ENCODE measurements around the gene OCIAD2. TPM values are rescaled to one million over a fixed set of nuclear protein-coding genes. Genes with fewer than 3 reads are reported as not detected.

OCIAD2 gene
- total and polyA plus RNA-seq, 10 donors = 13.5 to 58.4 (median 19.1) TPM

DNA sequence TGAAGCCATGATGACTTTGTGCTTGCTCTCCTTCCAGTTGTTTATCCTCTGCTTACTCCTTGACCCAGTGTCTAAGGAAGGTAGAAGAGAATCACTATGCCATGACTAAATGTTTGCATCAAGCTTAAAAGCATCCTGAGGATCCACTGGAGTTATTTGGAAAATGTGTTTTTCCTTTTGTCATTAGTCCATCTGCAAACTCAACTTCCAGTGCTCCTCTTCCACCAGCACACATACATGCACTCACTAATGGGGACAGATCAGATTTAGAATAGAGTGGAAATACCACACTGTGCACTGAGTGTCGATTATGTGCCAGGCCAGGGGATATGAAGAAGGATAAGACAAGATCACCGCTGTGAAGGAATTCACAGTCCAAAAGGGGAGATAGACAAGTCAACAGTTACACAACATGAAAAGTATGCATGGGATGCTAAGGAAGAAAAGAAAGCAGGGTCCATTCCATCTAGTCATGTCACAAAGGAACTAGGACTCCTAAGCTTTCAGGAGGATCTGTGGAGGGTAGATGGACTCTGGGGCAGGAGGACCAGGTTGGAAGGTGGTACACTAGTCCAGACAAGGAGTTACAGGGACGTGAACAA, 1.9 kb downstream of the OCIAD2 start:
- Histone ChIP-seq H3K9me3 (no peaks in the 10 kb centered on the region), H3K27ac (no peak overlapping the region), H3K4me3 (no peak overlapping the region), H3K27me3 (replicated peaks in 1 of 7) (no peaks in the 10 kb centered on the region), H3K36me3 (peaks cover 0 to 47% (median 13%) of the 10 kb centered on the region in 6 donors), H3K4me1 (peaks cover 0 to 32% (median 20%) of the 10 kb centered on the region in 6 donors)
- intact Hi-C loops (cut with DNase I; ENCODE audit: low total_unique reads) = no loop called here
- TF ChIP-seq POLR2A (IDR thresholded peaks at IDR 0.05) (no peak), POLR2AphosphoS5 (IDR thresholded peaks at IDR 0.05) (no peak)
- TF ChIP-seq, protein P1, sequence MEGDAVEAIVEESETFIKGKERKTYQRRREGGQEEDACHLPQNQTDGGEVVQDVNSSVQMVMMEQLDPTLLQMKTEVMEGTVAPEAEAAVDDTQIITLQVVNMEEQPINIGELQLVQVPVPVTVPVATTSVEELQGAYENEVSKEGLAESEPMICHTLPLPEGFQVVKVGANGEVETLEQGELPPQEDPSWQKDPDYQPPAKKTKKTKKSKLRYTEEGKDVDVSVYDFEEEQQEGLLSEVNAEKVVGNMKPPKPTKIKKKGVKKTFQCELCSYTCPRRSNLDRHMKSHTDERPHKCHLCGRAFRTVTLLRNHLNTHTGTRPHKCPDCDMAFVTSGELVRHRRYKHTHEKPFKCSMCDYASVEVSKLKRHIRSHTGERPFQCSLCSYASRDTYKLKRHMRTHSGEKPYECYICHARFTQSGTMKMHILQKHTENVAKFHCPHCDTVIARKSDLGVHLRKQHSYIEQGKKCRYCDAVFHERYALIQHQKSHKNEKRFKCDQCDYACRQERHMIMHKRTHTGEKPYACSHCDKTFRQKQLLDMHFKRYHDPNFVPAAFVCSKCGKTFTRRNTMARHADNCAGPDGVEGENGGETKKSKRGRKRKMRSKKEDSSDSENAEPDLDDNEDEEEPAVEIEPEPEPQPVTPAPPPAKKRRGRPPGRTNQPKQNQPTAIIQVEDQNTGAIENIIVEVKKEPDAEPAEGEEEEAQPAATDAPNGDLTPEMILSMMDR (IDR thresholded peaks at IDR 0.05 in 8 of 11, conservative IDR thresholded peaks at IDR 0.05 in 3 of 11) = no peak
- no peak for DNase-seq
- 91 to 97% (median 94%) methylated on average over 3 of the region's 3 CpGs for WGBS, 5 donors

DNA sequence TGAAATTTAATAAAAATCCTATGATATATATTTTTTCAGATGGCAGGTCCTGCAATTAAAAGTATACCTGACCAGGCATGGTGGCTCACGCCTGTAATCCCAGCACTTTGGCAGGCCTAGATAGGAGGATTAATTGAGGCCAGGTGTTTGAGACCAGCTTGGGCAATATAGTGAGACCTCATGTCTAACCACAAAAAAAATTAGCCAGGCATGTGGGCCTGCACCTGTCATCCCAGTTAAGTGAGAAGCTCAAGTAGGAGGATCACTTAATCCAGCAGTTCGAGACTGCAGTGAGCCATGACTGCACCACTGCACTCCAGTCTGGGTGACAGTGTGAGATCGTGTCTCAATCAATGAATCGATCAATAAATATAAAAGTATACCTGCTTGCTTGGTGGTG, 2.5 kb downstream of the OCIAD2 start:
- DNase-seq = no peak
- H3K4me3 ChIP-seq = no peak overlapping the region
- WGBS, 5 donors = 92 to 99% (median 95%) methylated on average over 4 of the region's 4 CpGs
- no peaks in the 10 kb centered on the region for H3K9me3 ChIP-seq
- no peak overlapping the region for H3K27ac ChIP-seq
- intact Hi-C loops (cut with DNase I; ENCODE audit: low total_unique reads) = no loop called here
- H3K27me3 ChIP-seq (replicated peaks in 1 of 7) = no peaks in the 10 kb centered on the region
- no peak for TF ChIP-seq POLR2A (IDR thresholded peaks at IDR 0.05)
- no peak for TF ChIP-seq POLR2AphosphoS5 (IDR thresholded peaks at IDR 0.05)
- TF ChIP-seq, protein P1 (IDR thresholded peaks at IDR 0.05 in 8 of 11, conservative IDR thresholded peaks at IDR 0.05 in 3 of 11) = no peak
- peaks cover 0 to 36% (median 20%) of the 10 kb centered on the region in 6 donors for H3K4me1 ChIP-seq
- peaks cover 0 to 51% (median 13%) of the 10 kb centered on the region in 6 donors for H3K36me3 ChIP-seq

DNA sequence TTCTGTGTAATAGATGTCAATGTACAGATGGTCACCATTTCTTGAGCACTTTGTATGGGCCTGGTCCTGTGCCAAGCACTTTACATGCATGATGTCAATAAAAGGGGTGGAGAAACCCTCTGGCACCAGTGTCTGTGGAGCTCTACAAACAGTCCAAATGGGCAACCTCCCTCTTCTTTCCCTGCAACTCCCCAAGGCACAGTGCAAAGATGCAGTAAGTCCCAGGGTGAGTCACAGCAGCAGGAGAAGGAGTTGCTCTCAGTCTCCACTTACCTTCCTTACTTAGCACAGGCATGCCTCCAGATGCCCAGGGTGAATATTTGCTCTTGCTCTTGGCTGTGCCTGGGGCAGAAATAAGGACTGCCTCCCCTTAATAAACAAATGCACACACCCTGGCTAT, 4.3 kb downstream of the OCIAD2 start:
- intact Hi-C loops (cut with DNase I; ENCODE audit: low total_unique reads) = no loop called here
- H3K36me3 ChIP-seq = peaks cover 0 to 59% (median 16%) of the 10 kb centered on the region in 6 donors
- H3K27me3 ChIP-seq (replicated peaks in 1 of 7) = no peaks in the 10 kb centered on the region
- TF ChIP-seq POLR2AphosphoS5 (IDR thresholded peaks at IDR 0.05) (no peak), POLR2A (IDR thresholded peaks at IDR 0.05) (no peak)
- TF ChIP-seq, protein P1 (IDR thresholded peaks at IDR 0.05 in 8 of 11, conservative IDR thresholded peaks at IDR 0.05 in 3 of 11) = no peak
- no peaks in the 10 kb centered on the region for H3K9me3 ChIP-seq
- no peak for DNase-seq
- peaks cover 0 to 40% (median 20%) of the 10 kb centered on the region in 6 donors for H3K4me1 ChIP-seq
- no peak overlapping the region for H3K27ac ChIP-seq
- no peak overlapping the region for H3K4me3 ChIP-seq

DNA sequence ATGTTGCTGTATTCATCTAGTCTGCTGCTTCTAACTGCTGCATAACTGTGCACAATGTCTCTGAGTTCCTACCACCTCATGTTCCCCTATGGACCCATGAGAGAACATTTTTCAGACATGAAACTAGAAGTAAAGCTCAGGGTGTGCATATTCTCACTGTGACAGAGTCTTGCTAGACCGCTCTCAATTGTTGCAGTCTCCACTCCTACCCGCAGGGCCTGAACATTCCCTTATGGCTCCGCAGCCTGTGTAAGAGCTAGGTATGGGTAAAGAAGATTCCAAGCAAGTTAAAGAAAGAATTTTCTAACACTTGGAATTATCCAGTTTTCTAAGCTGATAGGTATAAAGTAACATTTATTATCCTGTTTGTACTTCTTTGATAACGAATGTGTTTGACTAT, 5.4 kb downstream of the OCIAD2 start:
- intact Hi-C loops (cut with DNase I; ENCODE audit: low total_unique reads) = no loop called here
- Histone ChIP-seq H3K9me3 (no peaks in the 10 kb centered on the region), H3K27me3 (replicated peaks in 1 of 7) (no peaks in the 10 kb centered on the region), H3K4me1 (peaks cover 0 to 31% (median 13%) of the 10 kb centered on the region in 6 donors), H3K36me3 (peaks cover 0 to 70% (median 19%) of the 10 kb centered on the region in 6 donors), H3K4me3 (no peak overlapping the region), H3K27ac (no peak overlapping the region)
- no peak for DNase-seq
- 96 to 99% (median 98%) methylated on average over 4 of the region's 4 CpGs for WGBS, 5 donors
- no peak for TF ChIP-seq POLR2AphosphoS5 (IDR thresholded peaks at IDR 0.05)
- TF ChIP-seq POLR2A (IDR thresholded peaks at IDR 0.05) = no peak
- TF ChIP-seq, protein P1 (IDR thresholded peaks at IDR 0.05 in 8 of 11, conservative IDR thresholded peaks at IDR 0.05 in 3 of 11) = no peak
